ENCODE data around the gene GASK1A. TPM values are rescaled to one million over a fixed set of nuclear protein-coding genes. Genes with fewer than 3 reads are reported as not detected.

GASK1A gene
- total and polyA plus RNA-seq, 2 donors: 1.0 to 1.5 TPM

Other genes starting within 250 kb of the GASK1A start
- gene CCDC13, start 206.1 kb upstream of the GASK1A start, total RNA-seq: 0.94 TPM
- 0.59 TPM for gene CCDC13, start 206.1 kb upstream of the GASK1A start, polyA plus RNA-seq
- 82.9 TPM for gene HIGD1A, start 174.8 kb upstream of the GASK1A start, total RNA-seq
- 155 TPM for gene HIGD1A, start 174.8 kb upstream of the GASK1A start, polyA plus RNA-seq
- gene ACKR2, start 169.9 kb upstream of the GASK1A start, total RNA-seq: 0.14 TPM
- 0.82 TPM for gene ACKR2, start 169.9 kb upstream of the GASK1A start, polyA plus RNA-seq
- not detected for gene CYP8B1, start 103.4 kb upstream of the GASK1A start, total RNA-seq
- 0.02 TPM for gene CYP8B1, start 103.4 kb upstream of the GASK1A start, polyA plus RNA-seq
- 2.8 TPM for gene ZNF662, start 73.2 kb upstream of the GASK1A start, total RNA-seq
- gene ZNF662, start 73.2 kb upstream of the GASK1A start, polyA plus RNA-seq: 5.5 TPM
- 5.2 TPM for gene POMGNT2, start 126.8 kb downstream of the GASK1A start, total RNA-seq
- 4.5 TPM for gene POMGNT2, start 126.8 kb downstream of the GASK1A start, polyA plus RNA-seq